KG1 (cell line): Measurements from ENCODE around the gene STK16.
"Not testable (repeated sequence)": the region's sequence is repeated elsewhere in the genome, so short reads cannot be mapped to it uniquely, and the experiment has no call there.

ENCODE experiments used
- DNase-seq: peaks from one replicate; lab custom pipeline; 2025; lab: John Stamatoyannopoulos, UW

Gene STK16

GRCh38 chr2:219244789-219245147 is 511 bp upstream of the STK16 start:
- DNase-seq, result no peak

GRCh38 chr2:219245899-219246230 is 586 bp downstream of the STK16 start:
- no peak for DNase-seq

GRCh38 chr2:219246559-219246958 is 1.3 kb downstream of the STK16 start:
- DNase-seq, result no peak

- DNase-seq, result no peak
Measured at GRCh38 chr2:219247678-219248642, 2.7 kb downstream of the STK16 start.

- no peak for DNase-seq
Measured at GRCh38 chr2:219248845-219249202, 3.5 kb downstream of the STK16 start.

- no peak for DNase-seq
Measured at GRCh38 chr2:219249203-219249980, 4.1 kb downstream of the STK16 start.

GRCh38 chr2:219250049-219250781 is 4.9 kb downstream of the STK16 start:
- DNase-seq, result no peak

- DNase-seq, result no peak
Measured at GRCh38 chr2:219251656-219252055, 6.4 kb downstream of the STK16 start.

GRCh38 chr2:219252084-219252483 is 6.8 kb downstream of the STK16 start:
- no peak for DNase-seq

GRCh38 chr2:219252570-219252899 is 7.3 kb downstream of the STK16 start:
- no peak for DNase-seq

GRCh38 chr2:219252900-219253752 is 7.8 kb downstream of the STK16 start, which contains the start of gene TUBA4B:
TSS of gene TUBA4B (plus strand) at chr2:219253243. CDS start at chr2:219253408, 165 bp downstream.
- DNase-seq, result no peak

- peak; percentile 46 for DNase-seq
Measured at GRCh38 chr2:219253753-219254589, 8.7 kb downstream of the STK16 start, which contains the start of gene TUBA4A. TSS of gene TUBA4A (minus strand) at chr2:219253918. CDS start at chr2:219253858, 60 bp downstream.

- DNase-seq, result peak; percentile 19
Measured at GRCh38 chr2:219254590-219255201, 9.4 kb downstream of the STK16 start.

GRCh38 chr2:219258942-219259341 is 13.7 kb downstream of the STK16 start:
- not testable (repeated sequence) for DNase-seq

- no peak for DNase-seq
Measured at GRCh38 chr2:219261024-219261855, 16.0 kb downstream of the STK16 start.

GRCh38 chr2:219266232-219266631 is 21.0 kb downstream of the STK16 start:
- no peak for DNase-seq

- DNase-seq, result no peak
Measured at GRCh38 chr2:219266886-219267285, 21.6 kb downstream of the STK16 start.

GRCh38 chr2:219268294-219268693 is 23.0 kb downstream of the STK16 start:
- DNase-seq, result no peak

- DNase-seq, result no peak
Measured at GRCh38 chr2:219269362-219270054, 24.2 kb downstream of the STK16 start.
